Measurements from ENCODE around the gene CACNA1H.

GRCh38 chr16:1188432-1189189 is 35.7 kb downstream of the CACNA1H start:
- TF ChIP-seq CTCF (IDR thresholded peaks at IDR 0.05) = no peak
- no peak for TF ChIP-seq POLR2A (IDR thresholded peaks at IDR 0.05)

Measured in heart left ventricle (tissue), 13 donors.